SK-N-MC (cell line): ENCODE measurements around the gene TCF3.

Experiments used
- EZH2 ChIP-seq: fragments of 200-600 bp; sonication (generic); IDR thresholded peaks from one replicate; pipeline ENCODE4 v1.6.1; 2017; ENCODE audit warnings: antibody characterized with exemption
- POLR2AphosphoS5 ChIP-seq: IDR thresholded peaks from 2 replicates; pipeline ENCODE4 v1.6.1; 2012; ENCODE audit warnings: mild to moderate bottlenecking, low read depth, low read length, borderline replicate concordance

- TF ChIP-seq EZH2 (no peak), POLR2AphosphoS5 (no peak)
Observed at GRCh38 chr19:1648920-1649541, 3.4 kb downstream of the TCF3 start.
